Keratinocyte (primary cell): Measurements from ENCODE around the gene CEP85L.

ENCODE experiments used
- EZH2 ChIP-seq: IDR thresholded peaks from one replicate; pipeline ENCODE4 v1.6.1; 2012; ENCODE audit warnings: inconsistent platforms, mild to moderate bottlenecking, low read length, moderate library complexity
- TF ChIP-seq, protein P1 (sequence below), 3 experiments: IDR thresholded peaks in 1 of 3; conservative IDR thresholded peaks in 1 of 3; optimal IDR thresholded peaks in 1 of 3; 2 replicates in 2 of 3; 3 replicates in 1 of 3; pipeline versions ENCODE3 to v1.5.1; 2011; ENCODE audit warnings: low read length in 3 of 3, mild to moderate bottlenecking in 3 of 3, moderate library complexity in 2 of 3, control low read depth in 1 of 3, inconsistent platforms in 1 of 3; ENCODE audit not compliant: insufficient read depth in 2 of 3; ENCODE audit errors: extremely low read depth in 1 of 3

DNA sequence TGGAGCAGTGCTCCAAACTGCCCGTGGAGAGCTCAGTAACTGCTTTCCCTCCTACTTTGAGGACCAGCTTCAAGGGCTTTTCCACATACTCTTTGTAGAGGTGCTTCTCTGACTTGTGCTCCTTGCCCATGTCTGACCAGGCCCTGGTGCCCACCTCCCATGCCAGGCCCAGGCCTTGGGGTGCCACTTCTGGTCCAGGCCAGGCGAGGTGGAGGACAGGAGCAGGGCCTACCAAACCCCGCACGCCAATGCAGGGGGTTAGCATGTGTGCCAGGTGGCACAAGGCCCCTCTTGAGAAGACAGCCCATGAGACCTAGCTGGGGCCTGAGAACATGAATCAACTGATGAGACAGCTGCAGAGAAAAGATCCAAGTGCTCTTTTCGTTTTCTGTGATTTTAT is 150.3 kb downstream of the CEP85L start:
- TF ChIP-seq, protein P1, sequence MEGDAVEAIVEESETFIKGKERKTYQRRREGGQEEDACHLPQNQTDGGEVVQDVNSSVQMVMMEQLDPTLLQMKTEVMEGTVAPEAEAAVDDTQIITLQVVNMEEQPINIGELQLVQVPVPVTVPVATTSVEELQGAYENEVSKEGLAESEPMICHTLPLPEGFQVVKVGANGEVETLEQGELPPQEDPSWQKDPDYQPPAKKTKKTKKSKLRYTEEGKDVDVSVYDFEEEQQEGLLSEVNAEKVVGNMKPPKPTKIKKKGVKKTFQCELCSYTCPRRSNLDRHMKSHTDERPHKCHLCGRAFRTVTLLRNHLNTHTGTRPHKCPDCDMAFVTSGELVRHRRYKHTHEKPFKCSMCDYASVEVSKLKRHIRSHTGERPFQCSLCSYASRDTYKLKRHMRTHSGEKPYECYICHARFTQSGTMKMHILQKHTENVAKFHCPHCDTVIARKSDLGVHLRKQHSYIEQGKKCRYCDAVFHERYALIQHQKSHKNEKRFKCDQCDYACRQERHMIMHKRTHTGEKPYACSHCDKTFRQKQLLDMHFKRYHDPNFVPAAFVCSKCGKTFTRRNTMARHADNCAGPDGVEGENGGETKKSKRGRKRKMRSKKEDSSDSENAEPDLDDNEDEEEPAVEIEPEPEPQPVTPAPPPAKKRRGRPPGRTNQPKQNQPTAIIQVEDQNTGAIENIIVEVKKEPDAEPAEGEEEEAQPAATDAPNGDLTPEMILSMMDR (optimal IDR thresholded peaks at IDR 0.05 in 1 of 3, IDR thresholded peaks at IDR 0.05 in 1 of 3, conservative IDR thresholded peaks at IDR 0.05 in 1 of 3; ENCODE audit: extremely low read depth in 1 of 3, insufficient read depth in 2 of 3, low read length in 3 of 3), result no peak
- TF ChIP-seq EZH2, result no peak
